ENCODE measurements around the gene NOTUM. TPM values are rescaled to one million over a fixed set of nuclear protein-coding genes. Genes with fewer than 3 reads are reported as not detected.

The NOTUM gene
- total and polyA plus RNA-seq, 2 of the 4 experiments (the other 2 are of a cell fraction), result 0.05 TPM; not detected in 1

DNA sequence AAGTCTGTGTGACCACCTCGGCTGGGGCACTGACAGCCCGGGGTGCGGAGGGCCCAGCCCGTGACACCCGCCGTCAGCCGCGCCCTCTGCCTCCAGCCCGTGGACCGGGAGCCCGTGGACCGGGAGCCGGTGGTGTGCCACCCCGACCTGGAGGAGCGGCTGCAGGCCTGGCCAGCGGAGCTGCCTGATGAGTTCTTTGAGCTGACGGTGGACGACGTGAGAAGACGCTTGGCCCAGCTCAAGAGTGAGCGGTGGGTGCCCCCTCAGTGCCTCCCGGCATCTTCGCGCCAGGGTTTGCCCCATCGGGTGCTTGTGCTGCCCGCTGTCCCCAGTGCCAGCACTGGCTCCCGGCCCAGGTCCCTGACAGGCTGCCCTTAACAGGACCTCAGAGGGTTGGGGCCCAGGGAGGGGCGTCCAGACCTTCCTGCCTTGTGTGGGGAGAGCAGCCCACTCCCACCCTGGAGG is 48.0 kb upstream of the NOTUM start:
- no peak overlapping the region for H2AK5ac ChIP-seq (ENCODE audit: low read depth, low read length)
- H3K79me1 ChIP-seq (ENCODE audit: low read depth in 1 of 2, low read length in 2 of 2), result peaks cover 5 to 23% of the 10 kb centered on the region in 2 experiments; a peak in 3 of 4 replicates
- no peak overlapping the region for H3K9ac ChIP-seq (ENCODE audit: low read depth, low read length)
- H4K20me1 ChIP-seq (ENCODE audit: insufficient read depth, low read length), result no peaks in the 10 kb centered on the region; the same call in 1 of the 2 replicates
- no peak overlapping the region for H3K4me3 ChIP-seq (ENCODE audit: insufficient read depth, low read depth, low read length)
- no peak overlapping the region for H3K18ac ChIP-seq (ENCODE audit: low read depth, low read length)
- no peak overlapping the region for H3K27ac ChIP-seq (ENCODE audit: insufficient read depth, low read length)
- no peak overlapping the region for H4K91ac ChIP-seq (ENCODE audit: insufficient read depth, low read depth, low read length)
- no TSS peak for BruUV-seq (replicated peaks)
- H3K23ac ChIP-seq (ENCODE audit: low read depth, low read length), result no peak overlapping the region
- no peak overlapping the region for H3K56ac ChIP-seq (ENCODE audit: extremely low read depth, insufficient read depth, low read length)
- ChIA-PET POLR2A (ENCODE audit: unreplicated experiment) (no interaction called here), CTCF (no interaction called here)
- TF ChIP-seq, protein P1, sequence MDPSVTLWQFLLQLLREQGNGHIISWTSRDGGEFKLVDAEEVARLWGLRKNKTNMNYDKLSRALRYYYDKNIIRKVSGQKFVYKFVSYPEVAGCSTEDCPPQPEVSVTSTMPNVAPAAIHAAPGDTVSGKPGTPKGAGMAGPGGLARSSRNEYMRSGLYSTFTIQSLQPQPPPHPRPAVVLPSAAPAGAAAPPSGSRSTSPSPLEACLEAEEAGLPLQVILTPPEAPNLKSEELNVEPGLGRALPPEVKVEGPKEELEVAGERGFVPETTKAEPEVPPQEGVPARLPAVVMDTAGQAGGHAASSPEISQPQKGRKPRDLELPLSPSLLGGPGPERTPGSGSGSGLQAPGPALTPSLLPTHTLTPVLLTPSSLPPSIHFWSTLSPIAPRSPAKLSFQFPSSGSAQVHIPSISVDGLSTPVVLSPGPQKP (IDR thresholded peaks at IDR 0.05; ENCODE audit: borderline replicate concordance, low read depth, low read length), result no peak
- TF ChIP-seq RFX5 (IDR thresholded peaks at IDR 0.05; ENCODE audit: low read depth, low read length) (no peak), POLR2A (IDR thresholded peaks at IDR 0.05; ENCODE audit: low read depth, low read length) (no peak), BHLHE40 (IDR thresholded peaks at IDR 0.05; ENCODE audit: low read depth, low read length) (no peak), CTCF (conservative IDR thresholded peaks at IDR 0.05; ENCODE audit: low read depth, low read length) (no peak), RCOR1 (IDR thresholded peaks at IDR 0.05; ENCODE audit: insufficient replicate concordance, low read length) (no peak), MAFK (IDR thresholded peaks at IDR 0.05; ENCODE audit: low read depth, low read length) (no peak), RAD21 (IDR thresholded peaks at IDR 0.05; ENCODE audit: low read length) (no peak), USF2 (IDR thresholded peaks at IDR 0.05; ENCODE audit: low read depth, low read length) (no peak), MAZ (IDR thresholded peaks at IDR 0.05; ENCODE audit: borderline replicate concordance, low read depth, low read length) (no peak), CHD1 (IDR thresholded peaks at IDR 0.05; ENCODE audit: low read depth, low read length) (no peak), FOS (IDR thresholded peaks at IDR 0.05; ENCODE audit: low read depth, low read length) (no peak), MXI1 (IDR thresholded peaks at IDR 0.05; ENCODE audit: borderline replicate concordance, low read depth, low read length) (no peak), SMC3 (IDR thresholded peaks at IDR 0.05; ENCODE audit: low read depth, low read length) (no peak), CEBPB (IDR thresholded peaks at IDR 0.05; ENCODE audit: low read depth, low read length) (no peak), NFE2L2 (IDR thresholded peaks at IDR 0.05; ENCODE audit: low read depth, low read length) (no peak)
- H3K4ac ChIP-seq (ENCODE audit: low read depth, low read length), result no peak overlapping the region
- WGBS, 2 experiments (ENCODE audit: extremely low coverage in 2 of 2, insufficient read length in 1 of 2), result 92% methylated on average over 21 of the region's 28 CpGs; no CpG with 5 or more reads in 1 of the 2 experiments
- no peak overlapping the region for H3K14ac ChIP-seq (replicated peaks; ENCODE audit: low read depth, low read length)
- no peak overlapping the region for H4K8ac ChIP-seq (ENCODE audit: low read depth in 2 of 2, low read length in 2 of 2)
- no peak overlapping the region for H2BK15ac ChIP-seq (ENCODE audit: low read depth, low read length)
- H3K9me1 ChIP-seq (ENCODE audit: insufficient read depth, low read length), result peaks cover 9% of the 10 kb centered on the region
- ATAC-seq (ENCODE audit: low read depth) (no peak), DNase-seq (no peak)
- H2BK120ac ChIP-seq (ENCODE audit: low read depth, low read length), result no peak overlapping the region
- no peak overlapping the region for H2AFZ ChIP-seq (replicated peaks; ENCODE audit: low read length, poor library complexity)
- H2BK20ac ChIP-seq (ENCODE audit: low read depth, low read length), result no peak overlapping the region
- H2AK9ac ChIP-seq (replicated peaks; ENCODE audit: low read depth, low read length, poor library complexity), result no peak overlapping the region
- no peaks in the 10 kb centered on the region for H3K27me3 ChIP-seq (ENCODE audit: control insufficient read depth, insufficient read depth, low read length)
- dilution Hi-C loops (cut with HindIII; ENCODE audit: low sequenced_read_pairs, unreplicated experiment), result no loop called here
- in situ Hi-C loops (cut with MboI; ENCODE audit: low sequenced_read_pairs), result no loop called here
- H3K4me1 ChIP-seq (ENCODE audit: control insufficient read depth, insufficient read depth, low read length), result peaks cover 19% of the 10 kb centered on the region
- H3K4me2 ChIP-seq (ENCODE audit: low read depth, low read length), result no peak overlapping the region
- H2BK5ac ChIP-seq (ENCODE audit: low read depth, low read length, poor library complexity, severe bottlenecking), result no peak overlapping the region
- H3K9me3 ChIP-seq (ENCODE audit: control insufficient read depth, insufficient read depth, low read length), result no peaks in the 10 kb centered on the region
- peaks cover 3% of the 10 kb centered on the region; the same call in 1 of the 2 replicates for H3K36me3 ChIP-seq (ENCODE audit: control insufficient read depth, insufficient read depth, low read length)
- intact Hi-C loops (cut with micrococcal nuclease), result no loop called here
- no peak overlapping the region for H4K5ac ChIP-seq (ENCODE audit: low read depth, low read length)
